GM21423 (cell line): ENCODE results near the gene PXMP2.

ENCODE experiments used
- ATAC-seq: cut with Tn5 transposase; IDR thresholded peaks from one replicate; pipeline ENCODE4 v1.9.1; 2021; ENCODE audit warnings: mild to moderate bottlenecking, moderate library complexity; ENCODE audit not compliant: unreplicated experiment

PXMP2 gene

GRCh38 chr12:132719954-132720324 lies 32.6 kb downstream of the PXMP2 start:
- ATAC-seq, result no peak

GRCh38 chr12:132720606-132721345 lies 33.4 kb downstream of the PXMP2 start:
- ATAC-seq, result no peak

GRCh38 chr12:132723015-132723763 lies 35.8 kb downstream of the PXMP2 start:
- ATAC-seq, result no peak

- ATAC-seq, result no peak
These were observed 36.4 kb downstream of the PXMP2 start for GRCh38 chr12:132723764-132724140.

- no peak for ATAC-seq
These were observed 37.3 kb downstream of the PXMP2 start for GRCh38 chr12:132724506-132725241.

GRCh38 chr12:132726386-132726785 lies 39.0 kb downstream of the PXMP2 start:
- ATAC-seq, result no peak

- ATAC-seq, result no peak
These were observed 39.9 kb downstream of the PXMP2 start for GRCh38 chr12:132727091-132727794.

- ATAC-seq, result no peak
These were observed 41.1 kb downstream of the PXMP2 start for GRCh38 chr12:132728502-132728901.

- ATAC-seq, result no peak
These were observed 42.3 kb downstream of the PXMP2 start for GRCh38 chr12:132729541-132730320.

GRCh38 chr12:132730353-132730752 lies 43.0 kb downstream of the PXMP2 start:
- no peak for ATAC-seq

- no peak for ATAC-seq
These were observed 44.2 kb downstream of the PXMP2 start for GRCh38 chr12:132731574-132731973.

GRCh38 chr12:132734206-132734605 lies 46.8 kb downstream of the PXMP2 start:
- no peak for ATAC-seq

GRCh38 chr12:132735496-132735895 lies 48.1 kb downstream of the PXMP2 start:
- ATAC-seq, result no peak

- no peak for ATAC-seq
These were observed 49.0 kb downstream of the PXMP2 start for GRCh38 chr12:132736378-132736777.

GRCh38 chr12:132736913-132737312 lies 49.5 kb downstream of the PXMP2 start:
- ATAC-seq, result no peak

GRCh38 chr12:132739600-132740312 lies 52.4 kb downstream of the PXMP2 start:
- ATAC-seq, result no peak

- no peak for ATAC-seq
These were observed 52.9 kb downstream of the PXMP2 start for GRCh38 chr12:132740313-132740646.

GRCh38 chr12:132740652-132741051 lies 53.3 kb downstream of the PXMP2 start:
- ATAC-seq, result no peak

GRCh38 chr12:132741620-132742019 lies 54.2 kb downstream of the PXMP2 start:
- no peak for ATAC-seq

GRCh38 chr12:132743831-132744230 lies 56.4 kb downstream of the PXMP2 start:
- ATAC-seq, result no peak
